Peyer's patch (tissue), 4 donors: ENCODE data around the gene SAG.

Experiments
- POLR2A ChIP-seq, 2 donors: fragments of 450-650 bp; IDR thresholded peaks; one replicate each; pipeline ENCODE4 v1.5.1; 2017; ENCODE audit warnings: antibody characterized with exemption in 2 of 2, mild to moderate bottlenecking in 2 of 2, moderate library complexity in 2 of 2
- TF ChIP-seq, protein P1 (sequence below), 6 experiments: fragments of 450-650 bp in 4 of 6; fragments of 200-600 bp in 2 of 6; sonication (generic) in 1 of 6; IDR thresholded peaks; one replicate each; pipeline ENCODE4 v1.5.1; 2017 to 2019; ENCODE audit warnings: antibody characterized with exemption in 6 of 6, mild to moderate bottlenecking in 3 of 6, moderate library complexity in 1 of 6

GRCh38 chr2:233379034-233379433, 71.4 kb downstream of the SAG start:
- TF ChIP-seq, protein P1, sequence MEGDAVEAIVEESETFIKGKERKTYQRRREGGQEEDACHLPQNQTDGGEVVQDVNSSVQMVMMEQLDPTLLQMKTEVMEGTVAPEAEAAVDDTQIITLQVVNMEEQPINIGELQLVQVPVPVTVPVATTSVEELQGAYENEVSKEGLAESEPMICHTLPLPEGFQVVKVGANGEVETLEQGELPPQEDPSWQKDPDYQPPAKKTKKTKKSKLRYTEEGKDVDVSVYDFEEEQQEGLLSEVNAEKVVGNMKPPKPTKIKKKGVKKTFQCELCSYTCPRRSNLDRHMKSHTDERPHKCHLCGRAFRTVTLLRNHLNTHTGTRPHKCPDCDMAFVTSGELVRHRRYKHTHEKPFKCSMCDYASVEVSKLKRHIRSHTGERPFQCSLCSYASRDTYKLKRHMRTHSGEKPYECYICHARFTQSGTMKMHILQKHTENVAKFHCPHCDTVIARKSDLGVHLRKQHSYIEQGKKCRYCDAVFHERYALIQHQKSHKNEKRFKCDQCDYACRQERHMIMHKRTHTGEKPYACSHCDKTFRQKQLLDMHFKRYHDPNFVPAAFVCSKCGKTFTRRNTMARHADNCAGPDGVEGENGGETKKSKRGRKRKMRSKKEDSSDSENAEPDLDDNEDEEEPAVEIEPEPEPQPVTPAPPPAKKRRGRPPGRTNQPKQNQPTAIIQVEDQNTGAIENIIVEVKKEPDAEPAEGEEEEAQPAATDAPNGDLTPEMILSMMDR (IDR thresholded peaks at IDR 0.05) = no peak
- TF ChIP-seq POLR2A (IDR thresholded peaks at IDR 0.05) = no peak
